Measurements from ENCODE around the gene CD81.
A peak's percentile ranks its signal among the peaks of the same experiment; 100 is the strongest.

CD81 gene

DNA sequence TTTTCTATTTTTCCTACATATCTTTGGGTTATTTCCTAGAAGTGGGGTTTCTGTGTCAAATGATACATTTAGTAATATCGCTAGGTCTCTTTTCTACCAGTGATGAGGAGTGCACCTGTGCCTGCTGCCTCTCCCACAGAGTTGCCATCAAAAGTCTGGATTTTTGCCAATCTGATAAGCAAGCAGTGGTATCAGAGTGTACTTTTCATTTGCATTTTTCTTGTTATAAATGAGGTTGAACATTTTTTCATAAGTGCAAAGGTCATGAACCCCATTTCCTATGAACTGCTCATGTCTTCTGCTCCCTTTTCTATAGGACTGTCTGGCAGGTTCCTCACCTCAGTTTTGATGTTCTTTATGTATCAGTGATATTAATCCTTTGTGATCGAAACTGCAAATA is 65.5 kb downstream of the CD81 start:
- DNase-seq = no peak

DNA sequence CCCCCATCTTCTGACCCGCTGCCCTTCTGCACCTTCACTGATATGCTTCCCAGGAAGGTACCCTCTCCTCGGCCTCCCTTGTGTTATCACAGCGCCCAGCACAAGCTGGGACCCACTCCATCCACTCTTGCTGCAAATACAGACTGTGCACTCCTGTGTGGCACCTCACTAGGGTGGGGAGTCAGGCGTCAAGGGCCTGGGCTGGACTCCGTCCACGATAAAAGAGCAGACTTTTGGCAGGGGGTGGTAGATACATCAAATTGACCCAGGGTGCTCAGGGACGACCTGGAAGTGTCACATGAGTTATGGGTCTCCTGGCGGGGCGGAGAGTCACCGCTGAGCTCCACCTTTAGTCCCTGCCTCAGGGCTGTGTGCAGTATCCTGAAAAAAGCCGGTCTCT is 66.3 kb downstream of the CD81 start:
- no peak for DNase-seq

- DNase-seq = peak; percentile 82 to 83
These were observed 67.0 kb downstream of the CD81 start, which contains the start of gene TRPM5 for GRCh38 chr11:2443881-2444820. Gene TRPM5 (minus strand): TSS chr11:2444514. CDS start chr11:2423036, 21,478 bp downstream.

DNA sequence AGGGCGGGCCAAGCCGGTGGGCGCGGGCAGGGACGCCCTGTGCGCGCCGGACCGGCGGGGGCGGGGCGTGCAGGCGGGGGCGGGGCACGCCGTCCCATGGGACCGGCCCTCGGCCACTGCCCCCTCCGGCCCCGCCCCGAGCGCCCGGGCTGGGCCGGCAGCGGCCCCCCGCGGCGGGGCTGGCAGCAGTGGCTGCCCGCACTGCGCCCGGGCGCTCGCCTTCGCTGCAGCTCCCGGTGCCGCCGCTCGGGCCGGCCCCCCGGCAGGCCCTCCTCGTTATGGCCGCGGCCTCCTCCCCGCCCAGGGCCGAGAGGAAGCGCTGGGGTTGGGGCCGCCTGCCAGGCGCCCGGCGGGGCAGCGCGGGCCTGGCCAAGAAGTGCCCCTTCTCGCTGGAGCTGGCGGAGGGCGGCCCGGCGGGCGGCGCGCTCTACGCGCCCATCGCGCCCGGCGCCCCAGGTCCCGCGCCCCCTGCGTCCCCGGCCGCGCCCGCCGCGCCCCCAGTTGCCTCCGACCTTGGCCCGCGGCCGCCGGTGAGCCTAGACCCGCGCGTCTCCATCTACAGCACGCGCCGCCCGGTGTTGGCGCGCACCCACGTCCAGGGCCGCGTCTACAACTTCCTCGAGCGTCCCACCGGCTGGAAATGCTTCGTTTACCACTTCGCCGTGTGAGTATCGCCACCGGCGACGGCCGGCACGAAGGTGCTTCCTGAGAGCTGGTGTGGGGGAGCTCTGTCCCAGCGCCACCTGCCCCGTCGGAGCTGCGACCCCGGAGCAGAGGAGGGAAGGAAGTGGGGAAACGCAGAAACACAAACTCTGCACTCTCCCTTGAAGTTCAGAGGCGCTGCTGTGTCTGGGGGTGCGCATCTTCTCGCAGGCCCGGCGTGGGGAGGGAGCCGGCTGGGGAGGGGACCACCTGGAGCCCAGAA is 68.0 kb downstream of the CD81 start, which contains the start of gene KCNQ1:
TSS of gene KCNQ1 (plus strand) at position 188 of the 925 bp plus-strand sequence. CDS start at position 279, 91 bp downstream.
- DNase-seq = peak; percentile 31 to 33

GRCh38 chr11:2445746-2446551 is 68.8 kb downstream of the CD81 start:
- DNase-seq = no peak

- no peak for DNase-seq
These were observed 69.6 kb downstream of the CD81 start for GRCh38 chr11:2446590-2447252.
